GM12892 (cell line): ENCODE results near the gene RAB27B.

Experiments used
- POLR2A ChIP-seq: IDR thresholded peaks from 2 replicates; pipeline ENCODE4 v1.6.1; 2011; ENCODE audit warnings: low read depth, low read length, control low read depth
- POLR2AphosphoS5 ChIP-seq: IDR thresholded peaks from 2 replicates; pipeline ENCODE4 v1.6.1; 2011; ENCODE audit warnings: low read depth, low read length, control low read depth

DNA sequence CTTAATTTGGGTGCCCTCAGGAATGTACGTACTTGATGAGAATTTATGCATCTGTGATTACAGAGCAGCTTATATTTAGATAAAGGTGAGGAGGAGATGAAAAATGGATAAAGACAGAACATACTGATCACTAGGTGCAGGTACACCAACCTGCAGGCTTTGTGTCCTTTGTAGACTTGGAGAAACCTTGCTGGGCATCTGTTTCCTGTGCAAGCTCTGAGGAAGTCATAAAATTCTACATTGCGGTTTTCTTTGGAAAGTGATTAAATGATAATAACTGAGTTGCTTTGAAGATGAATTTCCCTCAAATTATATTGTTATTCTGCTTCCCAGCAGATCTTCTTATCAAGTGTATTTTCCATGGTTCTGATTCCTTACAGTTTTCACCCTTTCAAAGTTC is 7.7 kb downstream of the RAB27B start:
- TF ChIP-seq POLR2A, result no peak
- TF ChIP-seq POLR2AphosphoS5, result no peak
